Epithelial cell of proximal tubule (primary cell): Measurements from ENCODE around the gene LAMA1. TPM values are rescaled to one million over a fixed set of nuclear protein-coding genes. Genes with fewer than 3 reads are reported as not detected.

Experiments
- DNase-seq: peaks from one replicate; pipeline ENCODE4 v3.0.0-alpha.2; 2011; ENCODE audit warnings: low read depth
- H3K4me3 ChIP-seq: 2 replicates; pipeline ENCODE4 v1.5.1; 2011; ENCODE audit warnings: low read depth, mild to moderate bottlenecking, low read length
- CTCF ChIP-seq: conservative IDR thresholded peaks from 2 replicates; pipeline ENCODE4 v1.5.1; 2012; ENCODE audit warnings: low read depth, mild to moderate bottlenecking, low read length
- total RNA-seq: library from RNA; depleted of rRNA; stranded (reverse); fragments of >200 nt; gene quantifications from 2 replicates; pipeline ENCODE4 v1.2.3, GENCODE V29; 2015

Gene LAMA1
- total RNA-seq, 1 donor from 2014 or later, result 23.2 TPM

GRCh38 chr18:6982398-6982797 lies 135.2 kb downstream of the LAMA1 start:
- TF ChIP-seq CTCF, result no peak
- no peak overlapping the region for H3K4me3 ChIP-seq
- no peak for DNase-seq

GRCh38 chr18:6980363-6980762 lies 137.2 kb downstream of the LAMA1 start:
- H3K4me3 ChIP-seq, result no peak overlapping the region
- no peak for TF ChIP-seq CTCF
- DNase-seq, result no peak

DNA sequence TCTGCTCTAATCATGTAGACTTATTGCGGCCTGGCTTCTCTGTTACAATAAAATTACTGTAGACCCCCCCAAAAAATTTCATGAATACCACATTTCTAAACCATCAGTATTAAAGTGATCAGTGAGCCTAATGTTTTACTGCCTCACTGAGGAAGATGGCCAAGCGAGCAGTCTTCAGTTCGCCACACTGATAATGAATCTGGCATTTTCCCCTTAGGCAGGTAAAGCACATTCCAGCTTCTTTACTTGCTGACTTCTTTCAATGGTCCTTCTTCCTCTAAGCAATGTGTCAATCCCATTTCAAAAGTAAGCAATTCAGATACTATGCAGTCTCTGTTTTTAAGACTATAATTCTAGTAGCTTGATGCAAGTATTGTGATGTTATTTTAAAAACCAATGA lies 137.6 kb downstream of the LAMA1 start:
- no peak for TF ChIP-seq CTCF
- DNase-seq, result no peak
- no peak overlapping the region for H3K4me3 ChIP-seq

DNA sequence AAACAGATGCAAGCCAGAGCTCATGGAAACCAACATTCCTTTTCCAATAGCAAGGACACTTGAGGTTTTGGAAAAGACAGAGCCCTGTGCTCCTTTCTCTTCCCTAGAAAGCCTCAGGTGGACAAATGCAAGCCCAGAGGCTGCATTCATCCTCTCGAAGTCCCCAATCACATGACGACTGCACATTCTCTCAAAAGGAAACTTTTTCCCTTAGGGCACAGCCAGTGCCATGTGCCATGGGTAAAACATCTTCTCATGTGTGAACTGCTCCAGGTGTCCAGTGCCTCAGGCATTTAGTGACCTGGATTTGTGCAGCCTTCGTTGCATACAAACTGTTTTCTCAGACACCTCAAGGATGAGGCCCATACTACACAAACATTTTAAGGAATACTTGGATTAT lies 140.7 kb downstream of the LAMA1 start:
- no peak for DNase-seq

GRCh38 chr18:6975084-6975483 lies 142.5 kb downstream of the LAMA1 start:
- TF ChIP-seq CTCF, result no peak
- DNase-seq, result no peak
- no peak overlapping the region for H3K4me3 ChIP-seq

More for the DNA sequence above, 140.7 kb downstream of the LAMA1 start:
- H3K4me3 ChIP-seq, result no peak overlapping the region
- TF ChIP-seq CTCF, result no peak

DNA sequence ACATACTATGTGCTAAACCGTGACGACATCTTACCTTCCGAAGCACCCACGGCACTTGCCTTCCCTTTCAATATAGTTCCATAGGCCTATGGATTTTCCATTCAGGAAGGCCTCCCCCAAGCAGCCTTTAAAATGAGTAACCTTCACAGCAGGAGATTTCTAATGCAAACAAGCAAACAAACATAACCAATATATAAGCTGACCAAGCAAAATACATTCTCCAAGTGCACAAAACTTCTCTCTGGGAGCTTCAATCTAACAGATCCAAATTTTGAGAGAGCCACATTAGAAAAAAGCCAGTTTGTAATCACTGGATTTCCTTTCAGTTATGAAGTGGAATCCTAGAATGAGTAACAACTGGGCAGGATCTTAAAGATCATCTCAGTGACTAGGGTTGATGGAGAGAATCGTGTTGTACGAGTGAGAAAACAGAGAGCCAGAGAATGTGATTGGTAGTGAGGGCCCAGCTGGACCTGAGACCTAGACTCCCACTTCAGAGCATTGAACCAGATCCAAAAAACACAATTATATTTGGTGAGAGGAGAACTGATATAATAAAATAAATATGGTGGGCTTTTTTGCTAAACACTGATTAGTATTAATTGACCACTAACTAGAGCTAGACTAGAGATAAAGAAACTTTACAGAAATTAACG lies 145.6 kb downstream of the LAMA1 start:
- no peak overlapping the region for H3K4me3 ChIP-seq
- DNase-seq, result no peak
- TF ChIP-seq CTCF, result no peak

- TF ChIP-seq CTCF, result no peak
- H3K4me3 ChIP-seq, result no peak overlapping the region
- DNase-seq, result peak; percentile 32
Measured at GRCh38 chr18:6963452-6964097, 154.0 kb downstream of the LAMA1 start.
